GM18508 (cell line): ENCODE data around the gene DGKI.

Experiments
- ATAC-seq: cut with Tn5 transposase; IDR thresholded peaks from one replicate; pipeline ENCODE4 v1.9.1; 2021; ENCODE audit warnings: moderate number of reproducible peaks; ENCODE audit not compliant: insufficient read depth, unreplicated experiment

Gene DGKI

GRCh38 chr7:137579913-137580640 is 266.7 kb downstream of the DGKI start:
- ATAC-seq: no peak

- ATAC-seq: no peak
Measured at GRCh38 chr7:137578541-137578940, 268.2 kb downstream of the DGKI start.

GRCh38 chr7:137577184-137577583 is 269.6 kb downstream of the DGKI start:
- ATAC-seq: no peak

GRCh38 chr7:137576481-137576880 is 270.3 kb downstream of the DGKI start:
- ATAC-seq: no peak

- ATAC-seq: no peak
Measured at GRCh38 chr7:137574812-137575211, 272.0 kb downstream of the DGKI start.

GRCh38 chr7:137572056-137572784 is 274.6 kb downstream of the DGKI start:
- no peak for ATAC-seq

- ATAC-seq: no peak
Measured at GRCh38 chr7:137564677-137565076, 282.1 kb downstream of the DGKI start.

GRCh38 chr7:137563981-137564380 is 282.8 kb downstream of the DGKI start:
- ATAC-seq: no peak

- no peak for ATAC-seq
Measured at GRCh38 chr7:137547485-137547884, 299.3 kb downstream of the DGKI start.

GRCh38 chr7:137546671-137547070 is 300.1 kb downstream of the DGKI start:
- ATAC-seq: no peak

GRCh38 chr7:137546009-137546408 is 300.8 kb downstream of the DGKI start:
- ATAC-seq: no peak

GRCh38 chr7:137545059-137545716 is 301.6 kb downstream of the DGKI start:
- ATAC-seq: no peak

GRCh38 chr7:137544453-137545058 is 302.2 kb downstream of the DGKI start:
- no peak for ATAC-seq

GRCh38 chr7:137539111-137539715 is 307.6 kb downstream of the DGKI start:
- ATAC-seq: no peak

- ATAC-seq: no peak
Measured at GRCh38 chr7:137538361-137538762, 308.4 kb downstream of the DGKI start.

- ATAC-seq: no peak
Measured at GRCh38 chr7:137535579-137535978, 311.2 kb downstream of the DGKI start.

GRCh38 chr7:137531671-137532070 is 315.1 kb downstream of the DGKI start:
- no peak for ATAC-seq

GRCh38 chr7:137527634-137528033 is 319.1 kb downstream of the DGKI start:
- no peak for ATAC-seq

- no peak for ATAC-seq
Measured at GRCh38 chr7:137523171-137523570, 323.6 kb downstream of the DGKI start.

- no peak for ATAC-seq
Measured at GRCh38 chr7:137521451-137521850, 325.3 kb downstream of the DGKI start.

- no peak for ATAC-seq
Measured at GRCh38 chr7:137519947-137520346, 326.8 kb downstream of the DGKI start.
